ENCODE results near the gene GPSM1. TPM values are rescaled to one million over a fixed set of nuclear protein-coding genes. Genes with fewer than 3 reads are reported as not detected.

Gene GPSM1
- total and polyA plus RNA-seq, 9 of the 15 experiments (the other 6 are each of a cell fraction or from before 2014, with no cell fraction given) = 0.04 to 14.2 (median 3.1) TPM

DNA sequence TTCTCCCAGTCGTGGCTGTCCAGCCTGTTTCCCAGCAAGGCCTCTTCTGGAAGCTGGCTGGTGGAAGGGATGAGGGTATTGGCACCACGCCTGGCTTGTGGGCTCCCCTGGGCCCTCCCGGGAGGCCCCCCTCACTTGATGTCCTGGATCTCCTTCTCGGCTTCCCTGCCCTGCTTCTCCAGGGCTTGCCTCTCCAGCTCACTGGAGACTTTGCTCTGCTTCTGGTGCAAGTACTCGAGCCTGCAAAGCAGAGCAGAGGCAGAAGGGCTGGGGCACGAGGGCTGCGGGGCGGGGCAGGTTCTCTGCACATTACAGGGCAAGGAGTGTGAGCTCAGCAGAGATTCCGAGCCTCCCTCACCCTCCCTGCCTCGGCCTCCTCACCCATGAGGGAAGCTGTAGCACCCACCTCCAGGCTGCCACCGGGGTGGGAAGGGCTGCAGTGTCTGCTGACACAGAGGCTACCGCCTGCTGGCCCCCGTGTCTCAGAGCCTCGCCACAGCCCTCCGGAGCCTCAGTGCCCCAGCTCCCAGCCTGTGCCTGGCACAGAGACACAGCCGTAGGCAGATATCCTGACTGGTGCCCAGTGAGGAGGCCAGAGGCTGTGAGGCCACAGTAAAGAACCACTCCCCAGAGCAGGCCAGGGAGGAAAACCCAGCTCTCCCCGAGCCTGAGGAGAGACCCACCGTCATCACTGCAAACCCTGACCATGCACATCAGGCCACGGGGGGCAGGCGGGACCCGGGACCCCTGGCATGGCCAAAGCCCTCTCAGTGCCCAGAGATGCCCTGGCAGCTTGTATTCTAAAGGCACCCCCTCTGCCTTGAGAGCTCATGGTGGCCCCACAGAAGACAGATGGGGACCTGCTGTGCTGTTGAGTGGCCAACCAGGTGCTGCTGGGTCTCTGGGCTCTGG lies 65.5 kb downstream of the GPSM1 start:
- intact Hi-C loops (cut with micrococcal nuclease) = no loop called here
- H3K4me2 ChIP-seq (ENCODE audit: insufficient read depth, low read length) = no peak overlapping the region
- no peaks in the 10 kb centered on the region for H3K9me3 ChIP-seq (replicated peaks; ENCODE audit: control insufficient read depth, insufficient read depth, low read depth, low read length)
- no TSS peak for BruUV-seq (replicated peaks)
- peak overlapping the region in 1 of 2 experiments; percentile 13; a peak in 1 of 4 replicates for H3K9ac ChIP-seq (ENCODE audit: insufficient read depth in 1 of 2, low read depth in 2 of 2, low read length in 2 of 2)
- no peaks in the 10 kb centered on the region for H3K9me1 ChIP-seq (ENCODE audit: control insufficient read depth, insufficient read depth, low read length)
- H3K4me3 ChIP-seq = no peak overlapping the region
- H3K36me3 ChIP-seq (ENCODE audit: control insufficient read depth, insufficient read depth, low read length) = peaks cover 94% of the 10 kb centered on the region
- ATAC-seq (no peak), FAIRE-seq (no peak), DNase-seq (ENCODE audit: extremely low read depth in 1 of 4, low spot score in 3 of 4) (no peak)
- H3K27me3 ChIP-seq (ENCODE audit: control insufficient read depth in 2 of 2, insufficient read depth in 2 of 2, low read length in 2 of 2) = no peaks in the 10 kb centered on the region
- peaks cover 2% of the 10 kb centered on the region; the same call in 2 of the 3 replicates for H3K79me2 ChIP-seq (ENCODE audit: control insufficient read depth, insufficient read depth, low read length)
- WGBS (ENCODE audit: insufficient coverage, low coverage, missing lambda C conversion rate) = 94% methylated on average over 13 of the region's 21 CpGs
- ChIA-PET POLR2A (interaction anchor here (3.3 kb wide), 1 partner anchor 17 kb away, joined by 8 read pairs; the partner anchor contains the start of genes ENTR1 and PMPCA), CTCF (ENCODE audit: low intra/inter-chr PET ratio) (no interaction called here)
- H3K27ac ChIP-seq (ENCODE audit: extremely low read depth, low read depth, low read length) = no peak overlapping the region
- in situ Hi-C loops (cut with MboI) = no loop called here
- no peaks in the 10 kb centered on the region for H4K20me1 ChIP-seq (replicated peaks; ENCODE audit: control insufficient read depth, insufficient read depth, low read length)
- no peak overlapping the region for H2AFZ ChIP-seq (ENCODE audit: low read depth, low read length)
- peaks cover 0 to 20% of the 10 kb centered on the region in 2 experiments; a peak in 2 of 5 replicates for H3K4me1 ChIP-seq (replicated peaks in 1 of 2; ENCODE audit: control insufficient read depth in 2 of 2, insufficient read depth in 2 of 2, low read length in 2 of 2)
- no peak for TF ChIP-seq ZNF212 (CRISPR knock-in tag; IDR thresholded peaks at IDR 0.05)
- TF ChIP-seq HCFC1 (IDR thresholded peaks at IDR 0.05; ENCODE audit: low read depth, low read length) = no peak
- TF ChIP-seq HNRNPH1 (optimal IDR thresholded peaks at IDR 0.05; ENCODE audit: low read depth, low read length) = no peak
- TF ChIP-seq, protein P1, sequence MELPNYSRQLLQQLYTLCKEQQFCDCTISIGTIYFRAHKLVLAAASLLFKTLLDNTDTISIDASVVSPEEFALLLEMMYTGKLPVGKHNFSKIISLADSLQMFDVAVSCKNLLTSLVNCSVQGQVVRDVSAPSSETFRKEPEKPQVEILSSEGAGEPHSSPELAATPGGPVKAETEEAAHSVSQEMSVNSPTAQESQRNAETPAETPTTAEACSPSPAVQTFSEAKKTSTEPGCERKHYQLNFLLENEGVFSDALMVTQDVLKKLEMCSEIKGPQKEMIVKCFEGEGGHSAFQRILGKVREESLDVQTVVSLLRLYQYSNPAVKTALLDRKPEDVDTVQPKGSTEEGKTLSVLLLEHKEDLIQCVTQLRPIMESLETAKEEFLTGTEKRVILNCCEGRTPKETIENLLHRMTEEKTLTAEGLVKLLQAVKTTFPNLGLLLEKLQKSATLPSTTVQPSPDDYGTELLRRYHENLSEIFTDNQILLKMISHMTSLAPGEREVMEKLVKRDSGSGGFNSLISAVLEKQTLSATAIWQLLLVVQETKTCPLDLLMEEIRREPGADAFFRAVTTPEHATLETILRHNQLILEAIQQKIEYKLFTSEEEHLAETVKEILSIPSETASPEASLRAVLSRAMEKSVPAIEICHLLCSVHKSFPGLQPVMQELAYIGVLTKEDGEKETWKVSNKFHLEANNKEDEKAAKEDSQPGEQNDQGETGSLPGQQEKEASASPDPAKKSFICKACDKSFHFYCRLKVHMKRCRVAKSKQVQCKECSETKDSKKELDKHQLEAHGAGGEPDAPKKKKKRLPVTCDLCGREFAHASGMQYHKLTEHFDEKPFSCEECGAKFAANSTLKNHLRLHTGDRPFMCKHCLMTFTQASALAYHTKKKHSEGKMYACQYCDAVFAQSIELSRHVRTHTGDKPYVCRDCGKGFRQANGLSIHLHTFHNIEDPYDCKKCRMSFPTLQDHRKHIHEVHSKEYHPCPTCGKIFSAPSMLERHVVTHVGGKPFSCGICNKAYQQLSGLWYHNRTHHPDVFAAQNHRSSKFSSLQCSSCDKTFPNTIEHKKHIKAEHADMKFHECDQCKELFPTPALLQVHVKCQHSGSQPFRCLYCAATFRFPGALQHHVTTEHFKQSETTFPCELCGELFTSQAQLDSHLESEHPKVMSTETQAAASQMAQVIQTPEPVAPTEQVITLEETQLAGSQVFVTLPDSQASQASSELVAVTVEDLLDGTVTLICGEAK (IDR thresholded peaks at IDR 0.05) = no peak
- TF ChIP-seq, protein P1 (CRISPR knock-in tag; IDR thresholded peaks at IDR 0.05) = no peak
- no peak for TF ChIP-seq MYC (IDR thresholded peaks at IDR 0.05; ENCODE audit: low read depth, low read length)
- TF ChIP-seq MYC (CRISPR knock-in tag; IDR thresholded peaks at IDR 0.05; ENCODE audit: borderline replicate concordance, low read depth) = no peak
- no peak for TF ChIP-seq TEAD1 (CRISPR knock-in tag; IDR thresholded peaks at IDR 0.05)
- no peak for TF ChIP-seq ZNF668 (CRISPR knock-in tag; IDR thresholded peaks at IDR 0.05)
- no peak for TF ChIP-seq MED1 (CRISPR knock-in tag; IDR thresholded peaks at IDR 0.05; ENCODE audit: borderline replicate concordance)
- no peak for TF ChIP-seq HDGF (IDR thresholded peaks at IDR 0.05)
- TF ChIP-seq SMAD1 (IDR thresholded peaks at IDR 0.05; ENCODE audit: low read depth, low read length, partially characterized antibody) = no peak
- no peak for TF ChIP-seq BACH1 (tag; IDR thresholded peaks at IDR 0.05)
- no peak for TF ChIP-seq PTRF (tag; IDR thresholded peaks at IDR 0.05)

Measured in K562 (cell line).